ENCODE measurements around the gene TMEM248.
"Not testable (repeated sequence)": the region's sequence is repeated elsewhere in the genome, so short reads cannot be mapped to it uniquely, and the experiment has no call there.

DNA sequence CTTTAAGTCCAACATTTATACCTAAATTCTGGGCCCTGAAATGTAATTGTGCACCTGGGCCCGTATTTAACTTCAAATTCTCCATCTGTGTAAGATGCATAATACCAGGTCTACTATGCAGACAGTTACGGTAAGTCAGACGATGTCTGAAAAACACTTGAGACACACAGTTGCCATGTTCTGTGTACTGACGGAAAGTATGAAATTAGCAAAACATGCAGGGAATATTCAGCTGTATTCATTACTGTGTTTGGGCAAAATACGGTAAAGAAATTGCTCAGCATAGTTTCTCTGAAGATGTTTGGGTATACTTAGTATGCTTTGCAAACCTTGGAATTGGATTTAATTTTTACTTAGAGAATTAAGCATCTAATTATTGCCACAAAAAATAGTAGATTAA lies 57.3 kb downstream of the TMEM248 start:
- TF ChIP-seq CTCF (IDR thresholded peaks at IDR 0.05; ENCODE audit: poor library complexity, severe bottlenecking); EZH2 (IDR thresholded peaks at IDR 0.05; ENCODE audit: borderline replicate concordance, insufficient read depth, low read length, poor library complexity, severe bottlenecking); SMC3 (conservative IDR thresholded peaks at IDR 0.05; ENCODE audit: poor library complexity): not testable (repeated sequence)
